ENCODE results near the gene BOD1.
A peak's percentile ranks its signal among the peaks of the same experiment; 100 is the strongest.

The BOD1 gene

DNA sequence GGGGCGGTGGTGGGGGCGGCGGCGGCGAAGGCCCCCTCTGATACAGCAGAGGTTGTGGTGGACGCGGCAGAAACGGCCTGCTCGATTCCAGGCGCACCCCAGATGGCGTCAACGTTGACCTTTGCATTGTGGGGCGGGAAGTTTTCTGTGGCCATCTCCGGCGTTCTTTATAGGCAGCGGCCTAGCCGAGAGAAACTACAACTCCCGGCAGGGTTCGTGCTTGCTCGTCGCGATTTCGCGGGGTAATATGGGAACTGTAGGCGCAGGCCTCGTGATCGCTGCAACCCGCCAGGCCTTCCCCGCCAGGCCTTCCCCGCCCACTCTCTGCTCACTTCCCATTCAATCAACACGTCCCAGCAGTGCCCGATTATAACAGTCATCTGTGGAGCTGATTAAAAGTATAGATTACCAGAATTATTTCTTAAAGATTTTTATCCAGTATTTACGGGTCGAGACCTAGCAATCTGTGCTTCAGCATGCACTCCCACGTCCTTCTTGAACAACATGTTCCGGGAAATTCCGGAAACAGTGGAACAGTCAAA is at the start of gene BOD1:
BOD1 (minus strand) TSS at position 74 of the 542 bp plus-strand sequence. CDS start 214 bp downstream, outside the sequence.
- TF ChIP-seq, protein P1, sequence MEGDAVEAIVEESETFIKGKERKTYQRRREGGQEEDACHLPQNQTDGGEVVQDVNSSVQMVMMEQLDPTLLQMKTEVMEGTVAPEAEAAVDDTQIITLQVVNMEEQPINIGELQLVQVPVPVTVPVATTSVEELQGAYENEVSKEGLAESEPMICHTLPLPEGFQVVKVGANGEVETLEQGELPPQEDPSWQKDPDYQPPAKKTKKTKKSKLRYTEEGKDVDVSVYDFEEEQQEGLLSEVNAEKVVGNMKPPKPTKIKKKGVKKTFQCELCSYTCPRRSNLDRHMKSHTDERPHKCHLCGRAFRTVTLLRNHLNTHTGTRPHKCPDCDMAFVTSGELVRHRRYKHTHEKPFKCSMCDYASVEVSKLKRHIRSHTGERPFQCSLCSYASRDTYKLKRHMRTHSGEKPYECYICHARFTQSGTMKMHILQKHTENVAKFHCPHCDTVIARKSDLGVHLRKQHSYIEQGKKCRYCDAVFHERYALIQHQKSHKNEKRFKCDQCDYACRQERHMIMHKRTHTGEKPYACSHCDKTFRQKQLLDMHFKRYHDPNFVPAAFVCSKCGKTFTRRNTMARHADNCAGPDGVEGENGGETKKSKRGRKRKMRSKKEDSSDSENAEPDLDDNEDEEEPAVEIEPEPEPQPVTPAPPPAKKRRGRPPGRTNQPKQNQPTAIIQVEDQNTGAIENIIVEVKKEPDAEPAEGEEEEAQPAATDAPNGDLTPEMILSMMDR (IDR thresholded peaks at IDR 0.05; ENCODE audit: borderline replicate concordance, control extremely low read depth, extremely low read depth, insufficient read depth, missing control alignments), result no peak
- in situ Hi-C loops (cut with MboI; ENCODE audit: low sequenced_read_pairs, unreplicated experiment), result loop anchor here (5.0 to 25.0 kb wide), 2 partner anchors 351 to 696 kb away; no protein-coding TSS in a partner anchor
- peak; percentile 94 for DNase-seq (ENCODE audit: low spot score)

DNA sequence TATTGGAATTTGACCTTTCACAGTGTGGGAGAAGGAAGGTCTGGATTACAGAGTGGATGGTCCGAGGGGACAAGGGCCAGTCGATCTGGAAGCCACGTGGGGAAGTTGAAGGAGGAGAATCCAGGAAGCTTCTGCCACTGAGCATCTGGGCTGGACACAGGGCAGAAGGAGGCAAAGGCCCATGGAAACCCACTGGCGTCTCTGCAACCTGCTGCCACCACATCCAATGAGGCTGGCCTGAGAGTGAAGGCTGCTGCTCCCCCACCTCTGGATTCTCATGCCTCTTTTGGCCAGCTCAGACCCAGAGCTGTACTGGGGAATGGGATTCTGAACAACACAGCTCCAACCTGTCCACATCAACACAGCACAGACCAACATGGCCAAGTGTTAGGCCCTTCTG is 48.9 kb upstream of the BOD1 start:
- in situ Hi-C loops (cut with MboI; ENCODE audit: low sequenced_read_pairs, unreplicated experiment), result no loop called here
- TF ChIP-seq, protein P1 (IDR thresholded peaks at IDR 0.05; ENCODE audit: borderline replicate concordance, control extremely low read depth, extremely low read depth, insufficient read depth, missing control alignments), result no peak
- DNase-seq (ENCODE audit: low spot score), result no peak

DNA sequence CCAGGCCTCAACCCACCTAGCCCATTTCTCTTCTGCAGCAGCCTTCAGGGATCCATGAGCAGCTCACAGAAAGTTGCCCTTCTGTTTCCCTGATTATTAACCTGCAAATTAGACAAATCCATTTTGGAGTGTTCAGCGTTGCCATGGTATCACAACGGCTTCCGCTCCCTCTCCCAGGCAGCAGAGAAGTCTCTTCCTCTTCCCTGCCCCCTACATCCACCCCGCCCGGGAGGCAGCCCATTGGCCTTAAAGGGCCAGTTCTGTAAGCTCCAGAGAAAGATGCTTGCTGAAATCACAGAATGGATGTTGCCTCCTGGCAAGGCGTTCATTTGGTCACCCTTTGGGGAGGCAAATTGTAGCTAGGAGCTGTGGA is 47.7 kb upstream of the BOD1 start:
- DNase-seq (ENCODE audit: low spot score), result no peak
- in situ Hi-C loops (cut with MboI; ENCODE audit: low sequenced_read_pairs, unreplicated experiment), result no loop called here
- TF ChIP-seq, protein P1 (IDR thresholded peaks at IDR 0.05; ENCODE audit: borderline replicate concordance, control extremely low read depth, extremely low read depth, insufficient read depth, missing control alignments), result no peak

DNA sequence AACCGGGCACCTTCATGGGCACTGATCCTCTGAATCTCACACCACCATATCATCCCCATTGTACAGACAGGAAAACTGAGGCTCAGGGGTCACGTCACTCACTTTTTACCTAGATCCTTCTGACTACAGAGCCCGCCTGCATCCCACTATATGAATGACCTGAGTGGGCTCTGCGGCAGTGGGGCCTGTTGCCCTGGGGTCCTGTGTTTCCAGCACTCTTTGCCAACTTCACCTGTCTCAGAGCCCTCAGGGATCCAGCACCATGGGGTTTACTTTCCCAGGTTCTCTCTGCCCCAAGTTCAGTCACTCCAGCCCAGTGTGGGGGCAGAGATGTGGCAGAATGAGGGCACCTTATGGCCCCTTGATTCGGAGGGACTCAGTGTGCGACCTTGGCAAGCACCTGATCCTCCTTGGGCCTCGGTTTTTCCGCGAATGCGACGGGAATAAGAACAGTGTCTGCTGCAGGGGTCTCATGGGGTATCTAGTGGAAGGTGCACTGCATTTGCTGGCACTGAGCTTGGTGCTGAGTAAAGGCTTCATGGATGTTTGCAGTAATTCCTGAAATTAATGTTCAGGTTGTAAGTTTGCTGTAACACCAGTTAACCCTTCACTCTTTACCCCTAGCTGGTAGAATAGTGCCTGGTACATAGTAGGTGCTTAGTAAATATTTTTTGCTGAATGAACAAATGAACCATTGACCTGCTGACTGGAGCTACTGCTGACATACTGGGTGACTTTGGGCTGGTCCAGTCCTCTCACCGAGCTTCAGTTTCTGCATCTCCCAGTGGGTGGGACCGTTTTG is 47.1 kb upstream of the BOD1 start:
- TF ChIP-seq, protein P1 (IDR thresholded peaks at IDR 0.05; ENCODE audit: borderline replicate concordance, control extremely low read depth, extremely low read depth, insufficient read depth, missing control alignments), result no peak
- in situ Hi-C loops (cut with MboI; ENCODE audit: low sequenced_read_pairs, unreplicated experiment), result no loop called here
- DNase-seq (ENCODE audit: low spot score), result no peak

DNA sequence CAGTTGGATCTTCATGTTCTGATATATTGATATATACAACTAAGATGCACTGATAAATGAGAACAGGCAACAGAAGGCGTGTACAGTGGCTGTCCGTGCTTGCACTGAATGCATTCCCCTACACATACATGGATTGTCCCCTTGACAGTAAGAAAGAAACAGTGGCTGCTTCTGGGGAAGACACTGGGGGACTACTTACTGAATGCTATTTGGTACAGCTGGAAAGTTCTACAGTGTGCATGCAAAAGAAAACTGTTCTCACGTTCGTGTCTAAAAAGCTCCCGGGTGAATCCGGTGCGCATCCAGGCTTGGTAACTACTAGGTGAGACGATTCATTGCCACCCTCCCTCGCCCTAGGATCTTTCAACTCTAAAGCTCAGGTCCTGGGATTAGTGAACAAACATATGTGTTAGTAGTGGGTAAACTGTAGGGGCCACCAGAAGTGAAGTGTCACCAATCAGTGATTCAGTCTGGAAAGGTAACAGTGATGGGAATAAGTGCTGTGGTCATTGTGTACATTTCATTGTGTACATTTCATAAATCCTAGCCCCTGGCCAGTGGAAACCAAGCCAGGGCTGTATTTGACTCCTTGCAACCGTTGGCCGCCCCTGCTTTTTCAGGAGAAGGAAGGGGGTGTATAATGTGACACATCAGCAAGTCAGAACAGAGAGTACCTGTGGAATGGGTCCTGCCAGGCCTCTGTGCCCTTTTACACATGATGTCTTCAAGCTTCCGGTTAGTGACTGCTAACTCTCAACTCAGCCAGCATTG is 46.3 kb upstream of the BOD1 start:
- in situ Hi-C loops (cut with MboI; ENCODE audit: low sequenced_read_pairs, unreplicated experiment), result no loop called here
- TF ChIP-seq, protein P1 (IDR thresholded peaks at IDR 0.05; ENCODE audit: borderline replicate concordance, control extremely low read depth, extremely low read depth, insufficient read depth, missing control alignments), result no peak
- DNase-seq (ENCODE audit: low spot score), result no peak

DNA sequence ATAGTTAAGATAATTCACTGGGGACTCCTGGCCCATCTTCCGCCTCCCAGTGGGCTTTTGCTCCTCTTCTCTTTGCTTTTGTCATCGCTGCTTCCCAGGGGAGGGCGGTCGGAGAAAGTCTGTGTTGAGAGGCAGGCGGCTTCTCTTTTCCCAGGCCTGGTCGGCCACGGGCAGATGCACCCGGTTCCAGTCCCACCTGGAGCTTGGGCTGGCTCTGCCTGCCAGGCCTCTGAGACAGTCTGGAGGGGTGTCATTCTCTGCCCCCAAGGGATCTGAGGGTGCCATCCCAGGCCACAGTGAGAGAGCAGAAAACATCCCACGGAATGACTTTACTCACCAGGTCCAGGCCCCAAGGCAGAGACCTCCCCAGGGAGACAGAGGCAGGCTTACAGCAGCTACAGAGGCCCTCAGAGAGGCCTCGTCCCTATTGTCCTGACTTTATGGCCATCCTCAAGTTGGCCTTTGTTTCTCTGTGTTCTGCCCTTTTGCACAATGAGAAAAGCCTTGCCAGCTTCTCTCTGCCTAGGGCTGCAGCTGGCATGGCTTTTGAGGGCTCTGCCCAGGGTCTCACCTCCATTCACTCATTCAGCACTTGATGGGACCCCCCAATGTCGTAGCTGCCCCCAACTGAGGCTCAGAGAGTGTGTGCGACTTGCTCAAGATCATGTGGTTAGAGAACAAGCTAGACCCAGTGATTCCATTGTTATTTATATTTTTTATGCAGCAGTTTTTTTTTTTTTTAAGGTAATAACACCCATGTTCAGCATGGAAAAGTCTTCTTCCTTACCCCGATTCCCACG is 44.2 kb upstream of the BOD1 start:
- TF ChIP-seq, protein P1 (IDR thresholded peaks at IDR 0.05; ENCODE audit: borderline replicate concordance, control extremely low read depth, extremely low read depth, insufficient read depth, missing control alignments), result no peak
- DNase-seq (ENCODE audit: low spot score), result no peak
- in situ Hi-C loops (cut with MboI; ENCODE audit: low sequenced_read_pairs, unreplicated experiment), result no loop called here

All from GM13976 (cell line).